Activated naive CD8-positive, alpha-beta T cell treated with anti-CD3 and anti-CD28 coated beads for 36 hours (primary cell): ENCODE data around the gene VEZF1. TPM values are rescaled to one million over a fixed set of nuclear protein-coding genes. Genes with fewer than 3 reads are reported as not detected.
"Not testable (repeated sequence)": the region's sequence is repeated elsewhere in the genome, so short reads cannot be mapped to it uniquely, and the experiment has no call there.

Experiments
- DNase-seq: peaks from one replicate; pipeline ENCODE4 v3.0.0; 2021
- H3K27ac Mint-ChIP-seq: one replicate; pipeline ENCODE4 v1.8.0; 2022; ENCODE audit warnings: mild to moderate bottlenecking, moderate library complexity, mixed read lengths
- H3K27me3 Mint-ChIP-seq: one replicate; pipeline ENCODE4 v1.8.0; 2022; ENCODE audit warnings: mild to moderate bottlenecking, mixed read lengths
- H3K36me3 Mint-ChIP-seq: one replicate; pipeline ENCODE4 v1.8.0; 2021; ENCODE audit warnings: mild to moderate bottlenecking, mixed read lengths
- H3K4me1 Mint-ChIP-seq: one replicate; pipeline ENCODE4 v1.8.0; 2021; ENCODE audit warnings: mixed read lengths
- H3K4me3 Mint-ChIP-seq: one replicate; pipeline ENCODE4 v1.8.0; 2022; ENCODE audit warnings: mild to moderate bottlenecking, moderate library complexity, mixed read lengths
- H3K9me3 Mint-ChIP-seq: one replicate; pipeline ENCODE4 v1.8.0; 2022; ENCODE audit warnings: mixed read lengths
- total RNA-seq, 2 experiments: library from RNA; stranded (reverse); gene quantifications; one replicate each; pipeline ENCODE4 v1.2.3, GENCODE V29; 2021

VEZF1 gene
- total RNA-seq, 2 experiments from 2014 or later = 22.8 to 23.0 TPM

DNA sequence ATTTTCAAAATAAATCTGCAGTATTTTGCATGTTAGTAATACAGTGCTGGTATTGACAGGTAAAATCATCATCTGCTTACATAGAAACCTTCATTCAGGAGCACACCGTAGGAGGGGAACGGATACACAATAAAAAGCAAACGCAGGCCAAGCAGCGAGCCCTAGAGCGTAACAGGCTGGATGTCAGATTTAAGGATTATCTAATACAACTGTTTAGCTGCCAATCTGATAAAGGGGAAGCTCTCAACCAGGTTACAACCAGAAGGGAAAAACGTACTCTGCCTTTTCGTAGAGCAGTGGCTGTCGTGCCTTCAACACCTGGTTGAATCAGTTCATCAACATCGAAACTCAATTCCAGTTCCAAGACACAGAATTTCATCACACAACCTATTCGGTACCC is 16.5 kb downstream of the VEZF1 start:
- H3K4me3 Mint-ChIP-seq = no peak overlapping the region
- DNase-seq = no peak
- no peaks in the 10 kb centered on the region for H3K9me3 Mint-ChIP-seq
- H3K27ac Mint-ChIP-seq = no peak overlapping the region
- H3K4me1 Mint-ChIP-seq = peaks cover 2% of the 10 kb centered on the region
- peaks cover 10% of the 10 kb centered on the region for H3K36me3 Mint-ChIP-seq
- no peaks in the 10 kb centered on the region for H3K27me3 Mint-ChIP-seq

DNA sequence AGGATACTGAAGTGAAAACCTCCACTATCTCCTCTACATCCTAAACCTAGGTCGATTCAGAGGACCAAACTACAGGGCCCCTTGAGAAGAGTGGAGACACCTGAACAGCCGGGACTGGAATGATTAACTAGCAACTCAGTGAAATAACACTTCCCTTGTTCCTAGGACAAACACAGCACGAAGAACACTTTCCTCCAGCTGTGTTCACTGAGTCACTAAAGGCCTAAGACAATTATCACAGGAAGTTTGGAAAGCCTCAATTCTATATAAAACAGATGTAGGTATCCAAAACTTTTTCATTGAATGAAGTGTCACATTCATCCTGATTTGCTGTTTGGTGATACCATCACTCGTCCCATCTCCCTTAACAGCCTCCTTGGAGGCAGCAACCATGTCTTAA is 17.3 kb downstream of the VEZF1 start:
- peaks cover 2% of the 10 kb centered on the region for H3K4me1 Mint-ChIP-seq
- peaks cover 4% of the 10 kb centered on the region for H3K36me3 Mint-ChIP-seq
- no peak for DNase-seq
- no peak overlapping the region for H3K27ac Mint-ChIP-seq
- no peaks in the 10 kb centered on the region for H3K27me3 Mint-ChIP-seq
- no peaks in the 10 kb centered on the region for H3K9me3 Mint-ChIP-seq
- H3K4me3 Mint-ChIP-seq = no peak overlapping the region

- no peak overlapping the region for H3K4me3 Mint-ChIP-seq
- no peaks in the 10 kb centered on the region for H3K4me1 Mint-ChIP-seq
- DNase-seq = no peak
- peaks cover 4% of the 10 kb centered on the region for H3K27me3 Mint-ChIP-seq
- H3K36me3 Mint-ChIP-seq = no peaks in the 10 kb centered on the region
- no peaks in the 10 kb centered on the region for H3K9me3 Mint-ChIP-seq
- no peak overlapping the region for H3K27ac Mint-ChIP-seq
These were observed 19.6 kb downstream of the VEZF1 start for GRCh38 chr17:57968456-57968855.

DNA sequence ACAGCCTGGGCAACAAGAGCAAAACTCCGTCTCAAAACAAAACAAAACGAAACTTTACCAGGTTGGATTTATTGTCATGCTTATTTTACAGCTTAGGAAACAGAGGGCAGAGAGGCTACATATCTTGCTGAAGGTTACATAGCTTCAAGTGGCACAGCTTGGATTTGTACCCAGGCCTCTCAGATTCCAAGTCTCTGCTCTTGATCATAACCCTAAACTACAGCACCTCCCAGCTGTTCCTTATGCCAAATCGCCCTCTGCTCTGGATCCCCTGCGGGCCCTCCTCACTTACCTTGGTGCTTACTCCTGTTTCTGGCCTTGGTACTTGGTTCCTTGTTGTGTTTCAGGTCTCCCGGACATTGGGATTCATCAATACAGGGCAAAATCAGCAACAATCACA is 21.2 kb downstream of the VEZF1 start:
- no peak overlapping the region for H3K4me3 Mint-ChIP-seq
- peaks cover 8% of the 10 kb centered on the region for H3K27me3 Mint-ChIP-seq
- H3K36me3 Mint-ChIP-seq = no peaks in the 10 kb centered on the region
- H3K9me3 Mint-ChIP-seq = no peaks in the 10 kb centered on the region
- no peaks in the 10 kb centered on the region for H3K4me1 Mint-ChIP-seq
- no peak overlapping the region for H3K27ac Mint-ChIP-seq
- DNase-seq = no peak

GRCh38 chr17:57966246-57966645 is 21.8 kb downstream of the VEZF1 start:
- H3K36me3 Mint-ChIP-seq = no peaks in the 10 kb centered on the region
- peaks cover 8% of the 10 kb centered on the region for H3K27me3 Mint-ChIP-seq
- no peak overlapping the region for H3K27ac Mint-ChIP-seq
- H3K4me1 Mint-ChIP-seq = no peaks in the 10 kb centered on the region
- H3K9me3 Mint-ChIP-seq = no peaks in the 10 kb centered on the region
- DNase-seq = no peak
- no peak overlapping the region for H3K4me3 Mint-ChIP-seq

GRCh38 chr17:57965521-57966160 is 22.4 kb downstream of the VEZF1 start:
- H3K4me3 Mint-ChIP-seq = no peak overlapping the region
- no peak overlapping the region for H3K27ac Mint-ChIP-seq
- no peaks in the 10 kb centered on the region for H3K9me3 Mint-ChIP-seq
- H3K27me3 Mint-ChIP-seq = peaks cover 13% of the 10 kb centered on the region
- no peaks in the 10 kb centered on the region for H3K4me1 Mint-ChIP-seq
- no peaks in the 10 kb centered on the region for H3K36me3 Mint-ChIP-seq
- no peak for DNase-seq

DNA sequence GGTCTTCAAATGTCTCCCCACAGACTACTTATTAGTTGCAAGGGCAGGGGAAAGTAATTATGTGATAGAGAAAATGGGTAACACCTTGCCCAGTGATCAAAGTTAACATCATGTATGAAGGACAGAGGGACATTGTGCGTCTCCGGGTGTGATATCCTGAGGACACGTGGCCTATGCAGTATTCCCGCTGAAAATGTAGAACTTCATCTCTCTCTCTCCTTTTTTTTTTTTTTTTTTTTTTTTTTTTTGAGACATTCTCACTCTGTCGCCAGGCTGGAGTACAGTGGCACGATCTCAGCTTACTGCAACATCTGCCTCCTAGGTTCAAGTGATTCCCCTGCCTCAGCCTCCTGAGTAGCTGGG is 24.9 kb downstream of the VEZF1 start:
- H3K4me1 Mint-ChIP-seq = no peaks in the 10 kb centered on the region
- no peak for DNase-seq
- no peaks in the 10 kb centered on the region for H3K36me3 Mint-ChIP-seq
- no peak overlapping the region for H3K27ac Mint-ChIP-seq
- H3K27me3 Mint-ChIP-seq = peaks cover 31% of the 10 kb centered on the region
- H3K4me3 Mint-ChIP-seq = no peak overlapping the region
- no peaks in the 10 kb centered on the region for H3K9me3 Mint-ChIP-seq

DNA sequence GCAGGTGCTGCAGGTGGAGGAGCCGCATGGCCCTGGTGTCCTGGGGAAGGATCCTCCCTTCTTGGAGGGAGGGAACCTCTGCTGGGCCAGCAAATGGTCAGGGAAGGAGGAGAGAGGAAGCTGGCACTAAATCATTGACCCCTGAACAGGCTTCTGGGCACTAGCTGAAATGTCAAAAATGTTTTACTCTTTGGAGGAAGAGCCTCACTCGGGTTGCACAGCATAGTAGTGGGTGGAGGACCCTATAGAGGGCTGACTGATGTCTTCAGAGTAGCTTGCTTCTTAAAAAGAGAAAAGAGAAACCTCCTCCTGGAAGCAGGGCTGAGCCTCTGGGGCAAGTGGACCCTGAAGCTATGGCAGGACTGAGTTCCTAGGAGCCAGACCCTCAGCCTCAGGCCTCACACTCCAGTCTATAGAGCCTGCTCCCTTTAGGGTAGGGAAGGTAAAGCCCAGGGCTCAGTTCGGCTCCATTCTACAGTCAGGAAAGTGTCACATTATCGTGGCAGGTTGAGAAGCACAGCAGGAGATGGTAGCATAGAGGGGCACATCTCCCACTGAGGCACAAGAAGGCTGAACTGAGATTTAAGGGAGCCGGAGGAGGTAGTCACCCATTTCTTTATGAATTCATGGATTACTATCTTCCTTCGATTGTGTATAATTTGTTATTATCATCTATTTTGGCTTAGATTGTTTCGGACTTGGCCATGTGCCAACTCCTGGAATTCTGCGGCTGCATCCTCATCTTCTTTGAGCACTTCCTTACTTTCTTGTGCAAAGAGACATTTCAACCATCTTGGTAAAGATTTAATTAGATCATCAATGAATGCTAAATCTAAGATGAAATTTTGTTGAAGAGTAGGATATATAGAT is 25.5 kb downstream of the VEZF1 start:
- H3K36me3 Mint-ChIP-seq = no peaks in the 10 kb centered on the region
- DNase-seq = no peak
- H3K27me3 Mint-ChIP-seq = peaks cover 37% of the 10 kb centered on the region
- H3K9me3 Mint-ChIP-seq = no peaks in the 10 kb centered on the region
- no peak overlapping the region for H3K27ac Mint-ChIP-seq
- H3K4me1 Mint-ChIP-seq = peaks cover under 1% of the 10 kb centered on the region
- H3K4me3 Mint-ChIP-seq = no peak overlapping the region

DNA sequence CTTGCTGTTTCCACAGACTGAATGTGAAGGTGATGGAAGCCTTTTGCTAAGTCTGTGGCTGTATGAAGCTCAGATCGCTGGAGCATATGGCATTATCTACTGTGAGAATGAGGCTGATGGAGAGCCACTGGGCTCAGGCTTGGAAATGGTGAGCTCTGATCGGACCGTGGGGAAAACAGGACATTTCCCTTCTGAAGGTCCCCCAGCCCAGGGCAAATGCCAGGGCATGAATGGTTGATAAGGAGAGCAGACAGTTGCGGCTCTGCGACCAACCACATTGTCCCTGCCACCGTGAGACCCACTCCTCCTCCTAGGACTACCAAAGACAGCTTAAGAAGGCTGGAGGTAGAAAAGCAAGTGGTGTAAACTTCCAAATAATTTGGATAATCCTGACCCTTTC is 28.1 kb downstream of the VEZF1 start:
- H3K36me3 Mint-ChIP-seq = no peaks in the 10 kb centered on the region
- H3K27me3 Mint-ChIP-seq = peaks cover 54% of the 10 kb centered on the region
- no peak for DNase-seq
- no peaks in the 10 kb centered on the region for H3K9me3 Mint-ChIP-seq
- peaks cover 15% of the 10 kb centered on the region for H3K4me1 Mint-ChIP-seq
- H3K4me3 Mint-ChIP-seq = no peak overlapping the region
- H3K27ac Mint-ChIP-seq = no peak overlapping the region

GRCh38 chr17:57958391-57958790 is 29.7 kb downstream of the VEZF1 start:
- H3K27ac Mint-ChIP-seq, H3K4me3 Mint-ChIP-seq, H3K9me3 Mint-ChIP-seq, H3K36me3 Mint-ChIP-seq, DNase-seq: not testable (repeated sequence)
- Mint-ChIP-seq H3K4me1 (peaks cover 15% of the 10 kb centered on the region), H3K27me3 (peaks cover 60% of the 10 kb centered on the region)

- Mint-ChIP-seq H3K27me3 (peaks cover 64% of the 10 kb centered on the region), H3K4me1 (peaks cover 15% of the 10 kb centered on the region), H3K9me3 (no peaks in the 10 kb centered on the region), H3K36me3 (no peaks in the 10 kb centered on the region), H3K27ac (no peak overlapping the region), H3K4me3 (no peak overlapping the region)
- DNase-seq = no peak
These were observed 30.2 kb downstream of the VEZF1 start for GRCh38 chr17:57957886-57958285.

GRCh38 chr17:57957120-57957850 is 30.8 kb downstream of the VEZF1 start:
- H3K4me3 Mint-ChIP-seq = no peak overlapping the region
- no peaks in the 10 kb centered on the region for H3K36me3 Mint-ChIP-seq
- H3K27ac Mint-ChIP-seq = no peak overlapping the region
- no peak for DNase-seq
- peaks cover 15% of the 10 kb centered on the region for H3K4me1 Mint-ChIP-seq
- H3K27me3 Mint-ChIP-seq = peaks cover 67% of the 10 kb centered on the region
- no peaks in the 10 kb centered on the region for H3K9me3 Mint-ChIP-seq

GRCh38 chr17:57956291-57957119 is 31.5 kb downstream of the VEZF1 start:
- Mint-ChIP-seq H3K36me3 (no peaks in the 10 kb centered on the region), H3K4me1 (peaks cover 15% of the 10 kb centered on the region), H3K4me3 (peak overlapping the region; percentile 50), H3K9me3 (no peaks in the 10 kb centered on the region), H3K27me3 (peaks cover 64% of the 10 kb centered on the region), H3K27ac (no peak overlapping the region)
- peak; percentile 38 for DNase-seq

GRCh38 chr17:57955183-57955931 is 32.7 kb downstream of the VEZF1 start, which contains the start of gene CUEDC1:
CUEDC1 (minus strand) TSS chr17:57955412; CDS start chr17:57885564, 69,848 bp downstream.
- peak; percentile 75 for DNase-seq
- H3K9me3 Mint-ChIP-seq = no peaks in the 10 kb centered on the region
- peaks cover 57% of the 10 kb centered on the region for H3K27me3 Mint-ChIP-seq
- no peaks in the 10 kb centered on the region for H3K36me3 Mint-ChIP-seq
- H3K4me1 Mint-ChIP-seq = peaks cover 24% of the 10 kb centered on the region
- H3K27ac Mint-ChIP-seq = no peak within 1 kb of the TSS
- H3K4me3 Mint-ChIP-seq = peak within 1 kb of the TSS; percentile 50
